NCI-H187 (cell line): ENCODE data around the gene MALAT1.

ENCODE experiments used
- DNase-seq, 2 experiments: peaks; one replicate each; lab custom pipeline; 2025; lab: John Stamatoyannopoulos, UW

Gene MALAT1

GRCh38 chr11:65479184-65480145 lies 19.4 kb upstream of the MALAT1 start:
- DNase-seq: peak in 1 of 2 experiments; percentile 63

GRCh38 chr11:65482306-65482850 lies 16.5 kb upstream of the MALAT1 start:
- no peak for DNase-seq

- DNase-seq: no peak
These were observed 13.0 kb upstream of the MALAT1 start for GRCh38 chr11:65485920-65486219.

GRCh38 chr11:65486570-65487466 lies 12.0 kb upstream of the MALAT1 start:
- DNase-seq: no peak

GRCh38 chr11:65487467-65488272 lies 11.2 kb upstream of the MALAT1 start:
- peak; percentile 92 to 97 for DNase-seq

GRCh38 chr11:65488273-65489034 lies 10.4 kb upstream of the MALAT1 start:
- DNase-seq: no peak

- DNase-seq: no peak
These were observed 9.7 kb upstream of the MALAT1 start for GRCh38 chr11:65489035-65489705.

GRCh38 chr11:65489706-65490320 lies 9.0 kb upstream of the MALAT1 start:
- no peak for DNase-seq

GRCh38 chr11:65491163-65491465 lies 7.7 kb upstream of the MALAT1 start:
- no peak for DNase-seq

- peak; percentile 86 to 89 for DNase-seq
These were observed 7.0 kb upstream of the MALAT1 start for GRCh38 chr11:65491614-65492386.

- DNase-seq: no peak
These were observed 6.5 kb upstream of the MALAT1 start for GRCh38 chr11:65492387-65492636.

GRCh38 chr11:65492637-65493366 lies 6.0 kb upstream of the MALAT1 start:
- DNase-seq: no peak

GRCh38 chr11:65493367-65494176 lies 5.3 kb upstream of the MALAT1 start:
- peak; percentile 45 to 48 for DNase-seq

GRCh38 chr11:65496304-65497140 lies 2.3 kb upstream of the MALAT1 start:
- peak in 1 of 2 experiments; percentile 42 for DNase-seq

- peak; percentile 98 to 99 for DNase-seq
These were observed 1.5 kb upstream of the MALAT1 start for GRCh38 chr11:65497141-65498041.
